K562 (cell line): ENCODE results near the gene KCNA2. TPM values are rescaled to one million over a fixed set of nuclear protein-coding genes. Genes with fewer than 3 reads are reported as not detected.

Experiments used
- ATAC-seq: fragments of 200-7000 bp; cut with Tn5 transposase; 3 replicates; pipeline ENCODE4 v1.9.1; 2020; ENCODE audit warnings: moderate library complexity
- BruUV-seq: library from RNA; stranded (reverse); fragments of 400-500 nt; replicated peaks from 2 replicates; lab custom pipeline; 2021; lab: Mats Ljungman, UMichigan
- CTCF ChIA-PET: fragments of 300-600 bp; formaldehyde crosslinking; extraction: SDS; loops from one replicate; lab custom pipeline; 2021; ENCODE audit warnings: low intra/inter-chr PET ratio; lab: Yijun Ruan, JAX
- POLR2A ChIA-PET: fragments of 300-600, 350-650 bp; sonication (Branson Sonifier 250); formaldehyde crosslinking; extraction: SDS; loops from one replicate; lab custom pipeline; 2021; ENCODE audit warnings: antibody characterized with exemption, inconsistent platforms; lab: Yijun Ruan, JAX
- DNase-seq, 4 experiments: peaks; one replicate each; pipeline versions ENCODE4 v3.0.0 to v3.0.0-alpha.2; 2011 to 2018; ENCODE audit warnings: low spot score in 3 of 4, mixed read lengths in 3 of 4; ENCODE audit errors: extremely low read depth in 1 of 4
- FAIRE-seq: peaks from 2 replicates; lab custom pipeline; 2011; peaks lifted over from hg19 to GRCh38; lab: Jason Lieb, UNC
- H2AFZ ChIP-seq: 2 replicates; pipeline ENCODE4 v1.6.0; 2011; ENCODE audit warnings: low read depth, low read length, control low read depth, inconsistent platforms
- H3K27ac ChIP-seq: fragments of 200-600 bp; 3 replicates; pipeline ENCODE4 v1.8.0; 2011; ENCODE audit warnings: low read depth, mild to moderate bottlenecking, control low read depth, inconsistent platforms, low read length, moderate library complexity, mixed read lengths; ENCODE audit errors: extremely low read depth
- H3K27me3 ChIP-seq, 2 experiments: fragments of 300-600 bp in 1 of 2; 2 replicates in 1 of 2; 3 replicates in 1 of 2; pipeline versions ENCODE4 v1.6.0 to v1.8.0; 2011; ENCODE audit warnings: inconsistent platforms in 2 of 2, low read length in 2 of 2, mild to moderate bottlenecking in 1 of 2, mixed read lengths in 1 of 2, moderate library complexity in 1 of 2; ENCODE audit not compliant: control insufficient read depth in 2 of 2, insufficient read depth in 2 of 2
- H3K36me3 ChIP-seq: fragments of 300-600 bp; 3 replicates; pipeline ENCODE4 v1.8.0; 2011; ENCODE audit warnings: mild to moderate bottlenecking, low read length, inconsistent platforms; ENCODE audit not compliant: control insufficient read depth, insufficient read depth
- H3K4me1 ChIP-seq, 2 experiments: fragments of 200-600 bp in 1 of 2; replicated peaks in 1 of 2; 2 replicates in 1 of 2; 3 replicates in 1 of 2; pipeline versions ENCODE4 v1.5.1 to v1.8.0; 2011; ENCODE audit warnings: inconsistent platforms in 2 of 2, low read length in 2 of 2, mild to moderate bottlenecking in 1 of 2, mixed read lengths in 1 of 2, moderate library complexity in 1 of 2; ENCODE audit not compliant: control insufficient read depth in 2 of 2, insufficient read depth in 2 of 2
- H3K4me2 ChIP-seq: 2 replicates; pipeline ENCODE4 v1.6.1; 2011; ENCODE audit warnings: low read length, control low read depth, inconsistent platforms, mixed read lengths; ENCODE audit not compliant: insufficient read depth
- H3K4me3 ChIP-seq: fragments of 200-600 bp; sonication (generic), shearing (Covaris generic); 2 replicates; pipeline ENCODE4 v1.5.1; 2016; ENCODE audit warnings: control low read depth, inconsistent platforms
- H3K79me2 ChIP-seq: fragments of 200-600 bp; 3 replicates; pipeline ENCODE4 v1.8.0; 2011; ENCODE audit warnings: low read length, inconsistent platforms; ENCODE audit not compliant: control insufficient read depth, insufficient read depth
- H3K9ac ChIP-seq, 2 experiments: 2 replicates each; pipeline versions ENCODE4 v1.6.0 to v1.6.1; 2011; ENCODE audit warnings: low read depth in 2 of 2, low read length in 2 of 2, control low read depth in 1 of 2, inconsistent platforms in 1 of 2, mild to moderate bottlenecking in 1 of 2, mixed read lengths in 1 of 2; ENCODE audit not compliant: insufficient read depth in 1 of 2
- H3K9me1 ChIP-seq: one replicate; pipeline ENCODE4 v1.6.0; 2011; ENCODE audit warnings: inconsistent platforms, mild to moderate bottlenecking, low read length, moderate library complexity; ENCODE audit not compliant: control insufficient read depth, insufficient read depth
- H3K9me3 ChIP-seq: replicated peaks from 2 replicates; pipeline ENCODE4 v1.5.1; 2011; ENCODE audit warnings: low read depth, low read length, inconsistent platforms; ENCODE audit not compliant: control insufficient read depth, insufficient read depth
- H4K20me1 ChIP-seq: replicated peaks from 2 replicates; pipeline ENCODE4 v1.6.1; 2011; ENCODE audit warnings: low read length, inconsistent platforms, mixed read lengths; ENCODE audit not compliant: control insufficient read depth, insufficient read depth
- CHD4 ChIP-seq: fragments of 200-600 bp; sonication (generic); IDR thresholded peaks from 3 replicates; pipeline ENCODE4 v1.6.1; 2012; ENCODE audit warnings: low read depth, mild to moderate bottlenecking, mixed read lengths, low read length, inconsistent platforms; ENCODE audit not compliant: insufficient read depth, insufficient replicate concordance, poor library complexity, severe bottlenecking
- CLOCK ChIP-seq: fragments of 250-450 bp; sonication (Bioruptor Pico); IDR thresholded peaks from 2 replicates; pipeline ENCODE4 v1.4.0; 2020; ENCODE audit warnings: mild to moderate bottlenecking, moderate library complexity, borderline replicate concordance
- SMARCE1 ChIP-seq: fragments of 450-650 bp; IDR thresholded peaks from 2 replicates; pipeline ENCODE4 v1.7.1; 2016; ENCODE audit warnings: mild to moderate bottlenecking
- ZNF212 ChIP-seq: fragments of 450-650 bp; formaldehyde crosslinking; IDR thresholded peaks from 2 replicates; pipeline ENCODE4 v1.4.0; 2020; ENCODE audit warnings: mild to moderate bottlenecking
- WGBS: fragments of 100-300 bp; shearing (Covaris generic); methylation state at CpG from one replicate; pipeline ENCODE4 v1.1.6; 2016; ENCODE audit warnings: low coverage, mixed read lengths; ENCODE audit not compliant: insufficient coverage; ENCODE audit errors: missing lambda C conversion rate; 5-methylcytosine and 5-hydroxymethylcytosine counted together
- in situ Hi-C: fragments of 300-500 bp; cut with MboI; formaldehyde crosslinking; loops from 4 replicates; pipeline ENCODE4 v1.15.0; 2018; ENCODE audit warnings: inconsistent platforms, mixed read lengths
- intact Hi-C: fragments of 100-400 bp; cut with micrococcal nuclease; formaldehyde crosslinking; loops from 2 replicates; pipeline ENCODE4 v1.14.2; 2022
- polyA plus RNA-seq, 8 experiments: library from polyadenylated mRNA; depleted of rRNA in 4 of 8; stranded (reverse) in 5 of 8; unstranded in 3 of 8; fragments of >200 nt; fragmentation: Nextera tagmentation in 2 of 8; fragmentation: Illumina TruSeq in 1 of 8; extraction: Ambion mirVana in 2 of 8; extraction: Trizol in 1 of 8; gene quantifications; 2 replicates each; pipeline versions ENCODE4 v1.2.1 to v1.2.3, GENCODE V29; 2011 to 2014; ENCODE audit warnings: inconsistent platforms in 1 of 8, missing spikeins in 1 of 8
- total RNA-seq, 7 experiments: library from RNA; depleted of rRNA in 6 of 7; stranded (reverse); fragments of >200 nt in 6 of 7; fragmentation: Illumina TruSeq in 2 of 7; extraction: Trizol in 2 of 7; gene quantifications; 2 replicates each; pipeline versions ENCODE4 v1.2.1 to v1.2.3, GENCODE V29; 2011 to 2021; ENCODE audit warnings: low replicate concordance in 1 of 7

KCNA2 gene
- total and polyA plus RNA-seq, 9 of the 15 experiments (the other 6 are each of a cell fraction or from before 2014, with no cell fraction given), result not detected

- no peak overlapping the region for H3K4me3 ChIP-seq
- no peaks in the 10 kb centered on the region for H3K9me3 ChIP-seq
- no peaks in the 10 kb centered on the region for H3K36me3 ChIP-seq
- no peak overlapping the region for H3K4me2 ChIP-seq
- H3K4me1 ChIP-seq, result peaks cover 2 to 12% of the 10 kb centered on the region in 2 experiments; a peak in 4 of 5 replicates
- POLR2A ChIA-PET, result interaction anchor here (0.8 to 1.1 kb wide), 2 partner anchors 19 to 612 kb away, joined by 3 to 4 read pairs; no protein-coding TSS in a partner anchor
- ATAC-seq, result no peak
- H3K79me2 ChIP-seq, result no peaks in the 10 kb centered on the region
- no peak for TF ChIP-seq SMARCE1
- no peak for DNase-seq
- H3K9ac ChIP-seq, result no peak overlapping the region
- WGBS, result 2% methylated on average over 4 of the region's 4 CpGs
- BruUV-seq, result no TSS peak
- no peak overlapping the region for H3K27ac ChIP-seq
- in situ Hi-C loops, result loop anchor here (5.0 kb wide), 1 partner anchor 83 kb away; no protein-coding TSS in a partner anchor
- H4K20me1 ChIP-seq, result peaks cover 4% of the 10 kb centered on the region; the same call in 1 of the 2 replicates
- no peak for FAIRE-seq
- intact Hi-C loops, result no loop called here
- H3K27me3 ChIP-seq, result peaks cover 34 to 48% of the 10 kb centered on the region in 2 experiments
- CTCF ChIA-PET, result no interaction called here
- H2AFZ ChIP-seq, result no peak overlapping the region
- no peaks in the 10 kb centered on the region for H3K9me1 ChIP-seq
These were observed 4.6 kb upstream of the KCNA2 start for GRCh38 chr1:110610696-110611286.

DNA sequence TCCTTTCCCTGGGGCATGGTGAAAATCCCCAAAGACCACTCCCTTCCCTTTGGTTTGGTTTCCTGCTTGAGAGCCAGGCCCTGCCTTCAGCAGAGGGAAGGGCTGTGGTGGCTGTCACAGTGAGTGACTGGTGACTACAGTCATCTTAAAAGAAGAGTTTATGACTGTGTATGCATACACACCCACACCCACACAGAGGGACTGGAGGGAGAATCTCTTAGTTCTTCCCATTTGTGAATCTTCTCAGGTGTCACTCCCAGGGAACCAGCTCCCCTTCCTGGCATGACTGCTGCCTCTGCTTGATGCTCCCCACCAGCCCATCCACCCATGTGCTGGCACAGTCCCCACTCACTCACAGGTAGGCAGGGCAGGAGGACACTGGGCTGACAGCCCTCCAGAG lies 3.9 kb upstream of the KCNA2 start:
- FAIRE-seq (no peak), ATAC-seq (no peak), DNase-seq (no peak)
- ChIA-PET CTCF (no interaction called here), POLR2A (interaction anchor here (0.8 kb wide), 1 partner anchor 613 kb away, joined by 4 read pairs; no protein-coding TSS in a partner anchor)
- Histone ChIP-seq H3K36me3 (no peaks in the 10 kb centered on the region), H3K9me3 (no peaks in the 10 kb centered on the region), H3K4me3 (no peak overlapping the region), H3K9me1 (no peaks in the 10 kb centered on the region), H4K20me1 (peaks cover 8% of the 10 kb centered on the region; the same call in 1 of the 2 replicates), H2AFZ (no peak overlapping the region), H3K27ac (no peak overlapping the region), H3K27me3 (peaks cover 40 to 55% of the 10 kb centered on the region in 2 experiments), H3K4me1 (peaks cover 0 to 12% of the 10 kb centered on the region in 2 experiments; a peak in 1 of 5 replicates), H3K9ac (no peak overlapping the region), H3K79me2 (no peaks in the 10 kb centered on the region), H3K4me2 (no peak overlapping the region)
- no peak for TF ChIP-seq CHD4
- TF ChIP-seq CLOCK, result no peak
- no peak for TF ChIP-seq ZNF212 (CRISPR knock-in tag)
- in situ Hi-C loops (loop anchor here (5.0 kb wide), 1 partner anchor 83 kb away; no protein-coding TSS in a partner anchor), intact Hi-C loops (no loop called here)
- BruUV-seq, result no TSS peak
